Measurements from ENCODE around the gene WDR4.

GRCh38 chr21:42922918-42923317 lies 43.6 kb upstream of the WDR4 start:
- TF ChIP-seq CTCF (IDR thresholded peaks at IDR 0.05; ENCODE audit: low read length): no peak
- TF ChIP-seq EZH2 (IDR thresholded peaks at IDR 0.05; ENCODE audit: borderline replicate concordance, low read length): no peak
